ENCODE data around the gene CLPSL2. TPM values are rescaled to one million over a fixed set of nuclear protein-coding genes. Genes with fewer than 3 reads are reported as not detected.

Gene CLPSL2, protein sequence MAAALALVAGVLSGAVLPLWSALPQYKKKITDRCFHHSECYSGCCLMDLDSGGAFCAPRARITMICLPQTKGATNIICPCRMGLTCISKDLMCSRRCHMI
- polyA plus RNA-seq (2011; rRNA removed): not detected in 2 replicates
- polyA minus RNA-seq (2011; rRNA and poly(A)+ RNA removed): not detected in 2 replicates

DNA sequence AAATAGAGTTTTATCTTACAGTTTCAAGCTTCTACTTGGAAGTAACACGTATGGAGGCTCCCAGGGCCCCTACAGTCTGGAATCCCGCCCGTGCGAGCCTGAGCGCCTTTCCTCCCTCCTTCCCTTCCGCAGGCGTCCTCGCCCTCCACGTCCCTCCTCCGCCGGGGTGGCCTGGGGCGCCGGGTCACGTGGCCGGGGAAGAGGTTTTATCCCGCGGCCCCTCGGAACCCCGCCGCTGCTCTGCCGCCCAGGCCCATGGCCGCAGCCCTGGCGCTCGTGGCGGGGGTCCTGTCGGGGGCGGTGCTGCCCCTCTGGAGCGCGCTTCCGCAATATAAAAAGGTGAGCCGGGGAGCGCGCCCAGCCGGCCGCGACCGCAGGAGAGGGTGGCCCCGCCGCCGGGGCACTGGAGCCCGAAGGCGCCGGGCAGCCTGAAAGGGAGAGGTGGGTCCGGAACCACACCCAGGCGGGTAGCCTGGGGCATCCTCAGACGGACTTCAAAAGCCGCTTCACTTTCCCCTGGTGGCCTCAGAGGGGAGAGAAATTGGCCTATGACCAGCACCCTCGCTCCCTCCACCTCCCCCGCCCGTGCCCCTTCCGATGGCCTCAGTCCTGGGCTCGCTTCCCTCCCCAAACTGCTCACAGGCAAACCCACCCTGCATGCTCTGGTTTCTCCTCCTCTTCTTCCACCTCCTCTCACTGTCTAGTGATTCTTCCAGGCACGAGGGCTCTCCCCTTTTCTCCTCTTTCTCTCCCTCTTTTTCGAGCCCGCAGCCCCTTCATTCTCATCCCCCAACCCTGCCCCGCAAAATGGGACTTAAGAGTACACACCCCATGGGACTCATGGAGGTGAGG, at the start of gene CLPSL2:
TSS of gene CLPSL2 (plus strand) at position 235 of the 852 bp plus-strand sequence. CDS start at position 256, 21 bp downstream.
- Histone ChIP-seq H3K27me3 (ENCODE audit: control insufficient read depth, insufficient read depth, low read length) (peaks cover 30% of the 10 kb centered on the region), H3K9me3 (ENCODE audit: control insufficient read depth, insufficient read depth, low read length) (peaks cover 3% of the 10 kb centered on the region; the same call in 1 of the 2 replicates), H3K27ac (ENCODE audit: low read depth, low read length) (no peak within 1 kb of the TSS), H3K4me3 (ENCODE audit: low read depth, low read length) (peak within 1 kb of the TSS; percentile 45; the same call in 1 of the 2 replicates)
- POLR2A ChIA-PET: no interaction called here
- TF ChIP-seq, protein P1, sequence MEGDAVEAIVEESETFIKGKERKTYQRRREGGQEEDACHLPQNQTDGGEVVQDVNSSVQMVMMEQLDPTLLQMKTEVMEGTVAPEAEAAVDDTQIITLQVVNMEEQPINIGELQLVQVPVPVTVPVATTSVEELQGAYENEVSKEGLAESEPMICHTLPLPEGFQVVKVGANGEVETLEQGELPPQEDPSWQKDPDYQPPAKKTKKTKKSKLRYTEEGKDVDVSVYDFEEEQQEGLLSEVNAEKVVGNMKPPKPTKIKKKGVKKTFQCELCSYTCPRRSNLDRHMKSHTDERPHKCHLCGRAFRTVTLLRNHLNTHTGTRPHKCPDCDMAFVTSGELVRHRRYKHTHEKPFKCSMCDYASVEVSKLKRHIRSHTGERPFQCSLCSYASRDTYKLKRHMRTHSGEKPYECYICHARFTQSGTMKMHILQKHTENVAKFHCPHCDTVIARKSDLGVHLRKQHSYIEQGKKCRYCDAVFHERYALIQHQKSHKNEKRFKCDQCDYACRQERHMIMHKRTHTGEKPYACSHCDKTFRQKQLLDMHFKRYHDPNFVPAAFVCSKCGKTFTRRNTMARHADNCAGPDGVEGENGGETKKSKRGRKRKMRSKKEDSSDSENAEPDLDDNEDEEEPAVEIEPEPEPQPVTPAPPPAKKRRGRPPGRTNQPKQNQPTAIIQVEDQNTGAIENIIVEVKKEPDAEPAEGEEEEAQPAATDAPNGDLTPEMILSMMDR (IDR thresholded peaks at IDR 0.05; ENCODE audit: low read depth, low read length): no peak
- CTCF ChIA-PET: interaction anchor here (1.0 kb wide), 1 partner anchor 180 kb away, joined by 6 read pairs; no protein-coding TSS in a partner anchor
- DNase-seq (ENCODE audit: low read depth, low spot score): no peak

DNA sequence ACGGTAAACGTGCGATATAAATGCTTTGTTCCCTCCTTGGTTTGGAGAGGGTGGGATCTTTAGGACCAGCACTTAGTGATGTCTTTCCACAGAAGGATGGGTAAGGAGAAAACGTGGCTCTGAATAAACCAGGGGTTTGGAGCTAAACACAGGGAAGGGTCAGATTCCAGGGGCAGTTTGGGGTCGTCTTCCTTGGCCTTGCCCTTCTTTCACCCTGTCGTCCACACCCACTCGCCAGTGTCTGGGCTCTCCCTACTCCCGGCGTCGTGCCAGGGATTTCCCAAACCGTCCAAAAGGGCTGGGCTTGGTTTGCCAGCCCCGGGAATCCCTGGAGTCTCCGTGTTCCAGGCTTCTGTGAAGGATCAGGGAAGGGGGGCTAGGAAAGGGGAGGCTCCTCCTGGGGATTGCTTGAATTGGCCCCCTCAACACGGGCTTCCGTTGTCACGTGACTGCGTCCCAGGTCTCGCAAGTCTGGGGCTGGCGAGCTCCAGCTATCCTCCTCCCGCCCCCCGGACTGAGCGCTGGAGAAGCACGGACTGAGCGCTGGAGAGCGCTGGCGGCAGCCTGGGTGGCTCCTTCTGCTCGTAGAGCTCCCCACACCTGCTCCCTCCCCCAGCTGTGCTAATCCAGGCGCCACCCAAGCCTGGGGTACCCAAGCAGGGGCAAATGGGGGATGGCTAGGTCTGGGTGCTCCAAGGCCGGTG, 49.0 kb upstream of the CLPSL2 start:
- POLR2A ChIA-PET: interaction anchor here (0.5 to 1.2 kb wide), 8 partner anchors 36 to 256 kb away, joined by 3 to 4 read pairs (median 4); no protein-coding TSS in a partner anchor

DNA sequence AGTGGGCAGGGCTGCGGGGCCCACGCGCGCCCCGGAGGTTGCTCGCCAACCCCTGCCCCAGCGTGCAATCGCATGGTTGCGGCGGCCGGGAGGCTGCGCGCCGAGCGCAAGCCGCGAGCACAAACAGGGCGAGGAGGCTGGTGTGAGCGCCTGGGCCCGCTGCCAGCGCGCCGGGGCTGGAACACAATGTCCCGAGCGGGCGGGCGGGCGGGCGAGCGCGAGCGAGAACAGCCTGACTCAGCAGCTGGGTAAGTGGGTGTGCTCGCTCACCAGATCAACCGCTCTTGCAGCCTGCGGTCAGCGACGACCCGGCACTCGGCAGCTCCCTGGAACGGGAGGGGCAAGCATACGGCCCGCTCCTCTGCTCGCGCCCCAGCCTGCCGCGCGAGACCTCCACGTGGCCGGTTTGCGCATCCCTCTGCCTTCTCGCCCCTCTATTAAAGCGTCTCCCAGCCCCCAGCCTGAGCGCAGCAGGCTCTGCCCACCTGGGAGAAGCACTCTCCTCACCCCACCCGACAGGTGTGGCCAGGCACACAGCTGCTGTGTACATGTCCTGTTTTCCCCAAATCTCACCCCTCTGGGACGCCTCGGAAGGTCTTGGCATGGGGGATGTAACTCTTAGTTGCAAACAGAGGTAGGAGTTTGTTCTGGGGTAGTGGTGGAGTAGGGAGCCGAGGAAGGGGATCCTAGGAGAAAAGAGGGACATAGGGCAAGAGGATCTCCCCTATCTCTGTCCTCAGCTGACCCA, 48.3 kb upstream of the CLPSL2 start:
- H3K27me3 ChIP-seq (ENCODE audit: control insufficient read depth, insufficient read depth, low read length): no peaks in the 10 kb centered on the region
- ChIA-PET CTCF (interaction anchor here (1.1 to 4.0 kb wide), 2 partner anchors 9 to 206 kb away, joined by 3 to 17 read pairs; partner anchors contain the start of gene ARMC12), POLR2A (interaction anchor here (0.5 to 1.2 kb wide), 8 partner anchors 36 to 257 kb away, joined by 3 to 4 read pairs (median 3); no protein-coding TSS in a partner anchor)
- DNase-seq (ENCODE audit: low read depth, low spot score): peak; percentile 85
- H3K9me3 ChIP-seq (ENCODE audit: control insufficient read depth, insufficient read depth, low read length): no peaks in the 10 kb centered on the region; the same call in 1 of the 2 replicates
- TF ChIP-seq, protein P1 (IDR thresholded peaks at IDR 0.05; ENCODE audit: low read depth, low read length): no peak
- H3K27ac ChIP-seq (ENCODE audit: low read depth, low read length): peak overlapping the region; percentile 91
- H3K4me3 ChIP-seq (ENCODE audit: low read depth, low read length): peak overlapping the region; percentile 69

More for the DNA sequence above, 49.0 kb upstream of the CLPSL2 start:
- H3K27ac ChIP-seq (ENCODE audit: low read depth, low read length): peak overlapping the region; percentile 75
- no peaks in the 10 kb centered on the region for H3K27me3 ChIP-seq (ENCODE audit: control insufficient read depth, insufficient read depth, low read length)
- H3K9me3 ChIP-seq (ENCODE audit: control insufficient read depth, insufficient read depth, low read length): no peaks in the 10 kb centered on the region; the same call in 1 of the 2 replicates
- H3K4me3 ChIP-seq (ENCODE audit: low read depth, low read length): peak overlapping the region; percentile 69
- TF ChIP-seq, protein P1 (IDR thresholded peaks at IDR 0.05; ENCODE audit: low read depth, low read length): no peak
- CTCF ChIA-PET: interaction anchor here (0.9 to 4.0 kb wide), 3 partner anchors 10 to 205 kb away, joined by 3 to 17 read pairs (median 3); partner anchors contain the start of gene ARMC12
- DNase-seq (ENCODE audit: low read depth, low spot score): no peak

DNA sequence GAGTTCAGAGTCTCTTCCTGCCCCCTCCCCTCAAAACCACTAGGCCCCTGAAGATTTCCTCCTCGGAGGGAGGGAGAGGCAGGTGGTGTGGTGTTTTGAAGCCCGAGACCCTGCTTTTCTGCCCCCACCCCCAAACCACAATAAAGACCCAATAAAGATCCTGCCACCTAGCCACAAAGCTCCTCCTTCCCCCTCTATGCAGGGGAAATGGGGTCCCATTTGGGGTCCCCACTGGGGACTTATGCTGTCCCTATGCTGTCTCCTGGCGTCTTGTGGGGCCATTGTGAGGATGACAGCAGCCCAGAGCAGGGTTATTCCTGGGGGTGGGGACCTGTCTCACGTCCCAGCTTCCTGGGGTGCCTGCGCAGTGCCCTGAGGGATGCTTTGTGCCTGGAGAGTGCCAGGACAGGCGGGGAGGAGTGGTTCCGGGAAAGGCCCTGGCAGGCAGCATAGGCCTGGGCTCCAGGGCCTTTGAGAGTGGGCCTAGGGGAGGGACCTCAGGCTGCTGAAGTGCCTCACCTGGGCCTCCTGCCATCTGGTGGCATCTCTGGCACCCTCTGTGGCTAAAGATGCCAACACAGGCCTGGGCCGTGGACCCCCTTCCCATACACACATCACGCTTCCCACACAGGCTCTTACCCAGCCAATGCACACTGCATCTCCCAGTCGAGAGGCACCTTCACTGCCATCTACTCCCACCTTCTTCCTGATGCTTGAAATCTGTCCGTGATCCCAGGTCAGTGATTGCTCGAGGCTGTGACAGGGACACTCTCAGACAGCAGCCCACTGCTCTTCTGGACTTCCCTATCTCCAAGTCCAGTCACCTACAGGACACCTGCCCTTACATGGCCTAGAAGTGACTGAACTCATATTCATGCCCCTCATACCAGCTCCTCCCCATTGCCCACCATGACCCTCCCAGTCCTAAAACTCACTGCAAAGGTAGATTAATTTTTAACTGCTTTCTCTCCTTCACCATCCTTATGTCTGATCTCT, 47.4 kb upstream of the CLPSL2 start:
- no peaks in the 10 kb centered on the region for H3K27me3 ChIP-seq (ENCODE audit: control insufficient read depth, insufficient read depth, low read length)
- no peak for DNase-seq (ENCODE audit: low read depth, low spot score)
- POLR2A ChIA-PET: interaction anchor here (1.0 kb wide), 2 partner anchors 128 to 141 kb away, joined by 3 read pairs; no protein-coding TSS in a partner anchor
- H3K9me3 ChIP-seq (ENCODE audit: control insufficient read depth, insufficient read depth, low read length): no peaks in the 10 kb centered on the region; the same call in 1 of the 2 replicates
- CTCF ChIA-PET: interaction anchor here (1.1 to 4.0 kb wide), 2 partner anchors 8 to 207 kb away, joined by 3 to 17 read pairs; partner anchors contain the start of gene ARMC12
- TF ChIP-seq, protein P1 (IDR thresholded peaks at IDR 0.05; ENCODE audit: low read depth, low read length): no peak
- no peak overlapping the region for H3K4me3 ChIP-seq (ENCODE audit: low read depth, low read length)
- H3K27ac ChIP-seq (ENCODE audit: low read depth, low read length): peak overlapping the region; percentile 91

Measured in AG04450 (cell line).